WTC11 (cell line): ENCODE results near the gene COL4A2. TPM values are rescaled to one million over a fixed set of nuclear protein-coding genes. Genes with fewer than 3 reads are reported as not detected.

Experiments used
- ATAC-seq: fragments of 200-7000 bp; cut with Tn5 transposase; 2 replicates; pipeline ENCODE4 v1.10.0; 2021; ENCODE audit warnings: mild to moderate bottlenecking, moderate library complexity
- CTCF ChIA-PET: fragments of 300-600 bp; sonication (Branson Sonifier 250); formaldehyde crosslinking; loops from one replicate; lab custom pipeline; 2021; ENCODE audit warnings: antibody characterized with exemption; lab: Charles Lee
- POLR2A ChIA-PET: fragments of 350-600 bp; sonication (Branson Sonifier 250); formaldehyde crosslinking; loops from one replicate; lab custom pipeline; 2021; ENCODE audit warnings: antibody characterized with exemption; lab: Charles Lee
- DNase-seq: peaks from one replicate; pipeline ENCODE4 v3.0.0; 2021; ENCODE audit warnings: low spot score
- H3K27ac Mint-ChIP-seq: 2 replicates; pipeline ENCODE4 v1.8.0; 2021; ENCODE audit warnings: mixed read lengths
- H3K27me3 Mint-ChIP-seq: 2 replicates; pipeline ENCODE4 v1.8.0; 2021; ENCODE audit warnings: low read depth, mild to moderate bottlenecking, moderate library complexity, mixed read lengths
- H3K36me3 Mint-ChIP-seq: 2 replicates; pipeline ENCODE4 v1.8.0; 2021; ENCODE audit warnings: mixed read lengths
- H3K4me1 Mint-ChIP-seq: 2 replicates; pipeline ENCODE4 v1.8.0; 2022; ENCODE audit warnings: mixed read lengths
- H3K4me3 Mint-ChIP-seq: 2 replicates; pipeline ENCODE4 v1.8.0; 2021; ENCODE audit warnings: mild to moderate bottlenecking, moderate library complexity, mixed read lengths
- H3K9me3 Mint-ChIP-seq: 2 replicates; pipeline ENCODE4 v1.8.0; 2021; ENCODE audit warnings: mixed read lengths
- CREM ChIP-seq: sonication (generic); formaldehyde crosslinking; IDR thresholded peaks from 2 replicates; pipeline ENCODE4 v1.8.1; 2022; ENCODE audit warnings: mild to moderate bottlenecking, missing genetic modification reagents, moderate library complexity
- GTF2I ChIP-seq: fragments of 250-450 bp; sonication (Bioruptor Pico); conservative IDR thresholded peaks from 2 replicates; pipeline ENCODE4 v1.4.0; 2021; ENCODE audit warnings: mild to moderate bottlenecking
- HMGA2 ChIP-seq: fragments of 250-450 bp; sonication (Bioruptor Pico); IDR thresholded peaks from 2 replicates; pipeline ENCODE4 v1.4.0; 2021; ENCODE audit warnings: mild to moderate bottlenecking, moderate library complexity
- NR1H2 ChIP-seq: sonication (generic); formaldehyde crosslinking; IDR thresholded peaks from 2 replicates; pipeline ENCODE4 v1.9.0; 2021; ENCODE audit warnings: mild to moderate bottlenecking, moderate library complexity, missing genetic modification reagents
- ZNF121 ChIP-seq: sonication (generic); formaldehyde crosslinking; IDR thresholded peaks from 2 replicates; pipeline ENCODE4 v1.8.0; 2023; ENCODE audit warnings: missing genetic modification reagents
- ZNF263 ChIP-seq: sonication (generic); formaldehyde crosslinking; IDR thresholded peaks from 2 replicates; pipeline ENCODE4 v1.8.1; 2022; ENCODE audit warnings: low read depth, mild to moderate bottlenecking, moderate library complexity, missing genetic modification reagents
- ZNF671 ChIP-seq: fragments of 250-450 bp; sonication (Bioruptor Pico); IDR thresholded peaks from 2 replicates; pipeline ENCODE4 v1.8.0; 2021; ENCODE audit warnings: mild to moderate bottlenecking
- total RNA-seq: library from RNA; stranded (reverse); gene quantifications from 3 replicates; pipeline ENCODE4 v1.2.3, GENCODE V29; 2021
- TF ChIP-seq, protein P1 (sequence below): sonication (generic); formaldehyde crosslinking; IDR thresholded peaks from 2 replicates; pipeline ENCODE4 v1.8.1; 2023; ENCODE audit warnings: mild to moderate bottlenecking, missing genetic modification reagents, borderline replicate concordance
- TF ChIP-seq, protein P2 (sequence below): fragments of 200-600 bp; IDR thresholded peaks from 2 replicates; pipeline ENCODE4 v1.8.0; 2022; ENCODE audit warnings: antibody characterized with exemption
- TF ChIP-seq, protein P3 (sequence below): fragments of 250-450 bp; sonication (Bioruptor Pico); IDR thresholded peaks from 2 replicates; pipeline ENCODE4 v1.8.0; 2021; ENCODE audit warnings: mild to moderate bottlenecking
- TF ChIP-seq, protein P4 (sequence below): fragments of 250-450 bp; sonication (Bioruptor Pico); IDR thresholded peaks from 2 replicates; pipeline ENCODE4 v1.9.0; 2021; ENCODE audit warnings: mild to moderate bottlenecking

Gene COL4A2
- total RNA-seq, 1 experiment from 2014 or later: 109 TPM

DNA sequence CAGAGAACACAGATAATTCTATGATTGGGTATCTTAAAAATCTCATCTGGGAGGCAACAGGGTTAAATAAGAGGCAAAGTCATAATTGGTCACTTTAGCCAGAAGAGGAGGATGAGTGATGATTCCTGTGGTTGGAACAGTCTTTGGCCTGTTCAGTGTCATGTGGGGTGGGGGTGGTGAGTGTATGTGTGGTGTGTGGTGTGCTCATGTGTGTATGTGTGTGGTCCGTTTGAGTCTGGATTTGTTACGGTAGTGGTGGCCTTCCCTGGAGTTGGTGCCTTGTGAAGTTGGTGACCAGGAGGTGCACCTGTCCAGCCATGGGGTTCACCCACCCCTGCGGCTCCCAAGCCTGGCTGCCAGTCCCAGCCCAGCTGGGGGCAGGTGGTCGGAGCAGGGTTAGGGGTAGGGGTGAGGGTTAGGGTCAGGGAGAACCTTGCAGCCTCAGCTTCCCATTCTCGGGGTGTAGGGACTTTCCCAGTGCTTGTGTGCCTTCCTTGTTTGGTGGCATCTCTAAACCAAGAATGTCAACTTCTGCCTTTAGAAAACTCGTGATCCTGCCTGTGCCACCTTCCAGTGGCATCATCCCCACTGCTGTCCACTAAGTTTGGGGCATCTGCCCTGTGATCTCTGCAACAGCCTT lies 156.9 kb downstream of the COL4A2 start:
- ATAC-seq: no peak
- peaks cover 7% of the 10 kb centered on the region for H3K4me1 Mint-ChIP-seq
- ChIA-PET CTCF (interaction anchor here (1.5 kb wide), 1 partner anchor 8 kb away, joined by 14 read pairs; no protein-coding TSS in a partner anchor), POLR2A (no interaction called here)
- H3K27ac Mint-ChIP-seq: peak overlapping the region; percentile 64; the same call in 1 of the 2 replicates
- H3K4me3 Mint-ChIP-seq: no peak overlapping the region
- TF ChIP-seq ZNF121 (CRISPR knock-in tag): no peak
- TF ChIP-seq, protein P1, sequence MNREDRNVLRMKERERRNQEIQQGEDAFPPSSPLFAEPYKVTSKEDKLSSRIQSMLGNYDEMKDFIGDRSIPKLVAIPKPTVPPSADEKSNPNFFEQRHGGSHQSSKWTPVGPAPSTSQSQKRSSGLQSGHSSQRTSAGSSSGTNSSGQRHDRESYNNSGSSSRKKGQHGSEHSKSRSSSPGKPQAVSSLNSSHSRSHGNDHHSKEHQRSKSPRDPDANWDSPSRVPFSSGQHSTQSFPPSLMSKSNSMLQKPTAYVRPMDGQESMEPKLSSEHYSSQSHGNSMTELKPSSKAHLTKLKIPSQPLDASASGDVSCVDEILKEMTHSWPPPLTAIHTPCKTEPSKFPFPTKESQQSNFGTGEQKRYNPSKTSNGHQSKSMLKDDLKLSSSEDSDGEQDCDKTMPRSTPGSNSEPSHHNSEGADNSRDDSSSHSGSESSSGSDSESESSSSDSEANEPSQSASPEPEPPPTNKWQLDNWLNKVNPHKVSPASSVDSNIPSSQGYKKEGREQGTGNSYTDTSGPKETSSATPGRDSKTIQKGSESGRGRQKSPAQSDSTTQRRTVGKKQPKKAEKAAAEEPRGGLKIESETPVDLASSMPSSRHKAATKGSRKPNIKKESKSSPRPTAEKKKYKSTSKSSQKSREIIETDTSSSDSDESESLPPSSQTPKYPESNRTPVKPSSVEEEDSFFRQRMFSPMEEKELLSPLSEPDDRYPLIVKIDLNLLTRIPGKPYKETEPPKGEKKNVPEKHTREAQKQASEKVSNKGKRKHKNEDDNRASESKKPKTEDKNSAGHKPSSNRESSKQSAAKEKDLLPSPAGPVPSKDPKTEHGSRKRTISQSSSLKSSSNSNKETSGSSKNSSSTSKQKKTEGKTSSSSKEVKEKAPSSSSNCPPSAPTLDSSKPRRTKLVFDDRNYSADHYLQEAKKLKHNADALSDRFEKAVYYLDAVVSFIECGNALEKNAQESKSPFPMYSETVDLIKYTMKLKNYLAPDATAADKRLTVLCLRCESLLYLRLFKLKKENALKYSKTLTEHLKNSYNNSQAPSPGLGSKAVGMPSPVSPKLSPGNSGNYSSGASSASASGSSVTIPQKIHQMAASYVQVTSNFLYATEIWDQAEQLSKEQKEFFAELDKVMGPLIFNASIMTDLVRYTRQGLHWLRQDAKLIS: no peak
- TF ChIP-seq NR1H2: no peak
- TF ChIP-seq, protein P2, sequence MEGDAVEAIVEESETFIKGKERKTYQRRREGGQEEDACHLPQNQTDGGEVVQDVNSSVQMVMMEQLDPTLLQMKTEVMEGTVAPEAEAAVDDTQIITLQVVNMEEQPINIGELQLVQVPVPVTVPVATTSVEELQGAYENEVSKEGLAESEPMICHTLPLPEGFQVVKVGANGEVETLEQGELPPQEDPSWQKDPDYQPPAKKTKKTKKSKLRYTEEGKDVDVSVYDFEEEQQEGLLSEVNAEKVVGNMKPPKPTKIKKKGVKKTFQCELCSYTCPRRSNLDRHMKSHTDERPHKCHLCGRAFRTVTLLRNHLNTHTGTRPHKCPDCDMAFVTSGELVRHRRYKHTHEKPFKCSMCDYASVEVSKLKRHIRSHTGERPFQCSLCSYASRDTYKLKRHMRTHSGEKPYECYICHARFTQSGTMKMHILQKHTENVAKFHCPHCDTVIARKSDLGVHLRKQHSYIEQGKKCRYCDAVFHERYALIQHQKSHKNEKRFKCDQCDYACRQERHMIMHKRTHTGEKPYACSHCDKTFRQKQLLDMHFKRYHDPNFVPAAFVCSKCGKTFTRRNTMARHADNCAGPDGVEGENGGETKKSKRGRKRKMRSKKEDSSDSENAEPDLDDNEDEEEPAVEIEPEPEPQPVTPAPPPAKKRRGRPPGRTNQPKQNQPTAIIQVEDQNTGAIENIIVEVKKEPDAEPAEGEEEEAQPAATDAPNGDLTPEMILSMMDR: no peak
- H3K36me3 Mint-ChIP-seq: peaks cover 37% of the 10 kb centered on the region
- no peaks in the 10 kb centered on the region for H3K9me3 Mint-ChIP-seq
- no peaks in the 10 kb centered on the region for H3K27me3 Mint-ChIP-seq
- DNase-seq: no peak

DNA sequence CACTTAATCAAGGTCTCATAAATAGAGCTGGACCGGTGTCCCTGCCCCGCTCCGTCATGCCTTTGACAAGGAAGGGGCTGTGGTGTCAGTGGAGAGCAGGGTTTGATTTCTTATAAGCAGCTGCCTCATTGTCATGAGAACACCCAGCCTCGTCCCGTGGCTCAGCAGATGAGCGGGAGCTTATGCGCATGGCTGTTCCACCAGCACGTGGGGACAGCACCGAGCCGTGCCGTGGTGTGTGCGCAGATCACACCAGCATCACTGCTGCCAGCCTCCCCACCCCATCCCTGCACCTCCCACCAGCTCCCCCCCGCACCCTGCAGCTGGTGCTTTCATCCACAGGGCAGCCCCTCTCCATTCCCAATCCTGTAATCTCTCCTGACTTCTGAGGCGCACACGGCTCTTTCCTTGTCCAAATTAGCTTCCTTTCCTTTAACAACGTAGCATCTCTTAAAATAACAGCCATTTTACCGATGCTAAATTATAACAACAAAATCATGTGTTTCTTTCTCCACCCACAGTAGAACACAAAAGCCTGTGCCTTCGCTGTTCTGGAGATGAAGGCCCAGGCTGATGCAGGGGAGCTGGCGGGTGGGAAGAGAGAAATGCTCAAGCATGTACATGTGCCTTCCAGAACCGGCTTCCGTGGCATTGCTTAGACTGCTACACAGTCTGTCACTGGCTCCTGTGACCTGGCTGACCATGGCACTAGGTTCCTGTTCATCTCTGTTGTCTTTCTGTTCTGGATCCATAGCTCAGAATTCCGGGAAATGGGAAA lies 157.7 kb downstream of the COL4A2 start:
- no peak for TF ChIP-seq ZNF121 (CRISPR knock-in tag)
- TF ChIP-seq, protein P3, sequence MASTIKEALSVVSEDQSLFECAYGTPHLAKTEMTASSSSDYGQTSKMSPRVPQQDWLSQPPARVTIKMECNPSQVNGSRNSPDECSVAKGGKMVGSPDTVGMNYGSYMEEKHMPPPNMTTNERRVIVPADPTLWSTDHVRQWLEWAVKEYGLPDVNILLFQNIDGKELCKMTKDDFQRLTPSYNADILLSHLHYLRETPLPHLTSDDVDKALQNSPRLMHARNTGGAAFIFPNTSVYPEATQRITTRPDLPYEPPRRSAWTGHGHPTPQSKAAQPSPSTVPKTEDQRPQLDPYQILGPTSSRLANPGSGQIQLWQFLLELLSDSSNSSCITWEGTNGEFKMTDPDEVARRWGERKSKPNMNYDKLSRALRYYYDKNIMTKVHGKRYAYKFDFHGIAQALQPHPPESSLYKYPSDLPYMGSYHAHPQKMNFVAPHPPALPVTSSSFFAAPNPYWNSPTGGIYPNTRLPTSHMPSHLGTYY (CRISPR knock-in tag): no peak
- TF ChIP-seq ZNF671 (CRISPR knock-in tag): no peak
- TF ChIP-seq ZNF263: no peak
- TF ChIP-seq CREM (CRISPR knock-in tag): no peak
- no peak for TF ChIP-seq HMGA2 (CRISPR knock-in tag)
- TF ChIP-seq, protein P4, sequence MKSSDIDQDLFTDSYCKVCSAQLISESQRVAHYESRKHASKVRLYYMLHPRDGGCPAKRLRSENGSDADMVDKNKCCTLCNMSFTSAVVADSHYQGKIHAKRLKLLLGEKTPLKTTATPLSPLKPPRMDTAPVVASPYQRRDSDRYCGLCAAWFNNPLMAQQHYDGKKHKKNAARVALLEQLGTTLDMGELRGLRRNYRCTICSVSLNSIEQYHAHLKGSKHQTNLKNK (CRISPR knock-in tag): no peak
- TF ChIP-seq GTF2I (CRISPR knock-in tag): no peak
- TF ChIP-seq, protein P2: no peak
- peaks cover 7% of the 10 kb centered on the region for H3K4me1 Mint-ChIP-seq
- ChIA-PET POLR2A (no interaction called here), CTCF (interaction anchor here (1.5 to 1.7 kb wide), 2 partner anchors 9 kb away, joined by 9 to 14 read pairs; no protein-coding TSS in a partner anchor)
- DNase-seq (no peak), ATAC-seq (no peak)
- no peak overlapping the region for H3K4me3 Mint-ChIP-seq
- H3K9me3 Mint-ChIP-seq: no peaks in the 10 kb centered on the region
- peak overlapping the region; percentile 75 for H3K27ac Mint-ChIP-seq
- H3K27me3 Mint-ChIP-seq: no peaks in the 10 kb centered on the region
- peaks cover 35% of the 10 kb centered on the region for H3K36me3 Mint-ChIP-seq
